ENCODE measurements around the gene LRRFIP1. TPM values are rescaled to one million over a fixed set of nuclear protein-coding genes. Genes with fewer than 3 reads are reported as not detected.

LRRFIP1 gene
- total and polyA plus RNA-seq, 2 donors (not counting 1 experiment from before 2014, with no cell fraction given) = 42.0 to 139 TPM

DNA sequence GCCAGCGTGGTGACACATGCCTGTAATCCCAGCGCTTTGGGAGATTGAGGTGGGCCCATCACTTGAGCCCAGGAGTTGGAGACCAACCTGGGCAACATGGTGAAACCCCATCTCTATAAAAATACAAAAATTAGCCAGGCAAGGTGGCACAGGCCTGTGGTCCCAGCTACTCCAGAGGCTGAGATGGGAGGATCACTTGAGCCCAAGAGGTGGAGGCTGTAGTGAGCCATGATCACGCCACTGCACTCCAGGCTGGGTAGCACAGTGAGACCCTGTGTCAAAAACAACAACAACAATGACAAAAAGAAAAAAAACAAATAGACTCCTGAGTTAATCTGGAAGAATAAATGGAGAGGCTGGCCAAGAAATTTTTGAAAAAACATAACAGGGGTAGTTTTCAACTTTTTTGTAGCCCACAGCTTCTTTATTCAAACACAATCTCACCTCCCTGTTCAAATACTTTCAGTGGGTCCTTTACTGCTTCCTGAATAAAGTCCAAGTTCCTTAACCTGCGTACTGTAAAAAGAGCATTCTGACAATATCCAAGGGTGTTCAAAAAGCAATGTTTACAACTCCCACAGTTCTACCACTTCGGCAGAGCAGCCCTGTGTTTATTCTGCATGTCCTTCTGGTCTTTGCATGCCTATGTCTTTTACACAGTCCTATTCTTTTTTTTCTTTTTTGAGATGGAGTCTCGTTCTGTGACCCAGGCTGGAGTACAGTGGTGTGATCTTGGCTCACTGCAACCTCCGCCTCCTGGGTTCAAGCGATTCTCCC lies 53.5 kb downstream of the LRRFIP1 start:
- no peaks in the 10 kb centered on the region for H4K20me1 ChIP-seq (ENCODE audit: control insufficient read depth, insufficient read depth, low read length, poor library complexity, severe bottlenecking)
- H3K4me1 Mint-ChIP-seq = peaks cover 36% of the 10 kb centered on the region
- H2AFZ ChIP-seq (ENCODE audit: insufficient read depth, low read depth, low read length, poor library complexity, severe bottlenecking) = no peak overlapping the region
- H3K27ac Mint-ChIP-seq = no peak overlapping the region
- no peak overlapping the region for H3K27ac ChIP-seq (ENCODE audit: low read length in 2 of 2)
- peaks cover 29% of the 10 kb centered on the region in 2 donors for H3K4me1 ChIP-seq (ENCODE audit: control insufficient read depth in 2 of 2, insufficient read depth in 2 of 2, low read length in 2 of 2)
- no peak overlapping the region for H3K4me2 ChIP-seq (replicated peaks; ENCODE audit: low read depth, low read length, poor library complexity, severe bottlenecking)
- peaks cover 9% of the 10 kb centered on the region for H3K79me2 ChIP-seq (ENCODE audit: control insufficient read depth, insufficient read depth, low read length)
- H3K9ac ChIP-seq (ENCODE audit: low read length) = no peak overlapping the region
- CTCF ChIA-PET = no interaction called here
- ATAC-seq (ENCODE audit: low read depth) (no peak), DNase-seq (no peak)
- H3K27me3 ChIP-seq (replicated peaks in 1 of 4; ENCODE audit: control extremely low read depth in 1 of 4, control insufficient read depth in 3 of 4, insufficient read depth in 4 of 4, low read length in 3 of 4) = no peaks in the 10 kb centered on the region
- 87% methylated on average over 7 of the region's 8 CpGs for WGBS (ENCODE audit: insufficient coverage)
- intact Hi-C loops (cut with micrococcal nuclease) = no loop called here
- no peaks in the 10 kb centered on the region for H3K9me3 ChIP-seq (ENCODE audit: control extremely low read depth in 1 of 3, control insufficient read depth in 2 of 3, insufficient read depth in 1 of 3, low read length in 2 of 3)
- no peaks in the 10 kb centered on the region for H3K27me3 Mint-ChIP-seq
- H3K9me3 Mint-ChIP-seq (ENCODE audit: insufficient read depth) = no peaks in the 10 kb centered on the region
- no peak overlapping the region for H3K4me3 Mint-ChIP-seq
- no peak overlapping the region for H3K4me3 ChIP-seq (ENCODE audit: control extremely low read depth in 1 of 5, extremely low read depth in 1 of 5, insufficient read depth in 1 of 5, low read depth in 2 of 5, low read length in 4 of 5)
- no peaks in the 10 kb centered on the region for H3K36me3 ChIP-seq (replicated peaks in 1 of 2; ENCODE audit: control extremely low read depth in 1 of 2, control insufficient read depth in 1 of 2, extremely low read depth in 1 of 2, insufficient read depth in 2 of 2, low read length in 1 of 2)
- POLR2A ChIA-PET = no interaction called here
- no peak for TF ChIP-seq EZH2 (IDR thresholded peaks at IDR 0.05; ENCODE audit: borderline replicate concordance, insufficient read depth, low read depth, low read length, poor library complexity, severe bottlenecking)
- TF ChIP-seq, protein P1, sequence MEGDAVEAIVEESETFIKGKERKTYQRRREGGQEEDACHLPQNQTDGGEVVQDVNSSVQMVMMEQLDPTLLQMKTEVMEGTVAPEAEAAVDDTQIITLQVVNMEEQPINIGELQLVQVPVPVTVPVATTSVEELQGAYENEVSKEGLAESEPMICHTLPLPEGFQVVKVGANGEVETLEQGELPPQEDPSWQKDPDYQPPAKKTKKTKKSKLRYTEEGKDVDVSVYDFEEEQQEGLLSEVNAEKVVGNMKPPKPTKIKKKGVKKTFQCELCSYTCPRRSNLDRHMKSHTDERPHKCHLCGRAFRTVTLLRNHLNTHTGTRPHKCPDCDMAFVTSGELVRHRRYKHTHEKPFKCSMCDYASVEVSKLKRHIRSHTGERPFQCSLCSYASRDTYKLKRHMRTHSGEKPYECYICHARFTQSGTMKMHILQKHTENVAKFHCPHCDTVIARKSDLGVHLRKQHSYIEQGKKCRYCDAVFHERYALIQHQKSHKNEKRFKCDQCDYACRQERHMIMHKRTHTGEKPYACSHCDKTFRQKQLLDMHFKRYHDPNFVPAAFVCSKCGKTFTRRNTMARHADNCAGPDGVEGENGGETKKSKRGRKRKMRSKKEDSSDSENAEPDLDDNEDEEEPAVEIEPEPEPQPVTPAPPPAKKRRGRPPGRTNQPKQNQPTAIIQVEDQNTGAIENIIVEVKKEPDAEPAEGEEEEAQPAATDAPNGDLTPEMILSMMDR (IDR thresholded peaks at IDR 0.05) = no peak

DNA sequence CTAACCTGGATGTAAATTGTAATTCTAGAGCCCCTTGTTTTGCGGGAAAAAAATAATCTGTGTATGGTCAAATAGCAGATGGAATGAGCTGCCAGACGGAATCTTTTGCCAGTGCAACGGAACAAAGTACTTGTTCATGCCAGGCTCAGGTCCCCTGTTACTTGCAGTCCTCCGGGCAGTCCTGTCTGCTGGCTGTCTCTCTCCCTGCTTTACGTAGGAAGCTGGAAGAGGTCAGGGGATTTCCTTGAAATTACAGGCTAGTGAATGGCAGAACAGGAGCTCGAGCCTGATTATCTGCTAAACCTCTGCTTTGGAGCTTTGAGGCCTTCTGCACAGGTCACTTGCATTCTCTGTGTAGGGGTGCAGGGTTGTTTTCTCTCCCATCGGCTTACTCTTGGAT lies 54.8 kb downstream of the LRRFIP1 start:
- no peak for TF ChIP-seq EZH2 (IDR thresholded peaks at IDR 0.05; ENCODE audit: borderline replicate concordance, insufficient read depth, low read depth, low read length, poor library complexity, severe bottlenecking)
- TF ChIP-seq, protein P1 (IDR thresholded peaks at IDR 0.05) = no peak
- CTCF ChIA-PET = interaction anchor here (0.7 to 1.7 kb wide), 5 partner anchors 9 to 63 kb away, joined by 3 to 7 read pairs (median 3); no protein-coding TSS in a partner anchor
- Mint-ChIP-seq H3K27ac (no peak overlapping the region), H3K4me3 (no peak overlapping the region), H3K9me3 (ENCODE audit: insufficient read depth) (no peaks in the 10 kb centered on the region), H3K4me1 (peaks cover 35% of the 10 kb centered on the region), H3K27me3 (no peaks in the 10 kb centered on the region)
- no peak overlapping the region for H2AFZ ChIP-seq (ENCODE audit: insufficient read depth, low read depth, low read length, poor library complexity, severe bottlenecking)
- ATAC-seq (ENCODE audit: low read depth) = no peak
- H3K79me2 ChIP-seq (ENCODE audit: control insufficient read depth, insufficient read depth, low read length) = peaks cover 12% of the 10 kb centered on the region
- H3K4me1 ChIP-seq (ENCODE audit: control insufficient read depth in 2 of 2, insufficient read depth in 2 of 2, low read length in 2 of 2) = peaks cover 25 to 27% of the 10 kb centered on the region in 2 donors
- H3K36me3 ChIP-seq (replicated peaks in 1 of 2; ENCODE audit: control extremely low read depth in 1 of 2, control insufficient read depth in 1 of 2, extremely low read depth in 1 of 2, insufficient read depth in 2 of 2, low read length in 1 of 2) = no peaks in the 10 kb centered on the region
- H3K4me3 ChIP-seq (ENCODE audit: control extremely low read depth in 1 of 5, extremely low read depth in 1 of 5, insufficient read depth in 1 of 5, low read depth in 2 of 5, low read length in 4 of 5) = no peak overlapping the region
- no peaks in the 10 kb centered on the region for H3K27me3 ChIP-seq (replicated peaks in 1 of 4; ENCODE audit: control extremely low read depth in 1 of 4, control insufficient read depth in 3 of 4, insufficient read depth in 4 of 4, low read length in 3 of 4)
- H3K27ac ChIP-seq (ENCODE audit: low read length in 2 of 2) = no peak overlapping the region
- H3K9ac ChIP-seq (ENCODE audit: low read length) = no peak overlapping the region
- H3K4me2 ChIP-seq (replicated peaks; ENCODE audit: low read depth, low read length, poor library complexity, severe bottlenecking) = no peak overlapping the region
- DNase-seq = no peak
- 93% methylated on average over 6 of the region's 7 CpGs for WGBS (ENCODE audit: insufficient coverage)
- no peaks in the 10 kb centered on the region for H4K20me1 ChIP-seq (ENCODE audit: control insufficient read depth, insufficient read depth, low read length, poor library complexity, severe bottlenecking)
- H3K9me3 ChIP-seq (ENCODE audit: control extremely low read depth in 1 of 3, control insufficient read depth in 2 of 3, insufficient read depth in 1 of 3, low read length in 2 of 3) = no peaks in the 10 kb centered on the region
- POLR2A ChIA-PET = no interaction called here
- intact Hi-C loops (cut with micrococcal nuclease) = no loop called here
